A549 treated with AZD2906 at 1 μM for 4 hours (cell line): Measurements from ENCODE around the gene SLIRP. TPM values are rescaled to one million over a fixed set of nuclear protein-coding genes. Genes with fewer than 3 reads are reported as not detected.

Source experiments
- total RNA-seq: library from RNA; stranded (reverse); fragments of 200-300 nt; extraction: Qiagen RNA extraction; gene quantifications from 5 replicates; pipeline ENCODE4 v1.2.3, GENCODE V29; 2022

SLIRP gene
- 389 to 426 TPM (median 403 TPM) in 5 replicates for total RNA-seq

DNA sequence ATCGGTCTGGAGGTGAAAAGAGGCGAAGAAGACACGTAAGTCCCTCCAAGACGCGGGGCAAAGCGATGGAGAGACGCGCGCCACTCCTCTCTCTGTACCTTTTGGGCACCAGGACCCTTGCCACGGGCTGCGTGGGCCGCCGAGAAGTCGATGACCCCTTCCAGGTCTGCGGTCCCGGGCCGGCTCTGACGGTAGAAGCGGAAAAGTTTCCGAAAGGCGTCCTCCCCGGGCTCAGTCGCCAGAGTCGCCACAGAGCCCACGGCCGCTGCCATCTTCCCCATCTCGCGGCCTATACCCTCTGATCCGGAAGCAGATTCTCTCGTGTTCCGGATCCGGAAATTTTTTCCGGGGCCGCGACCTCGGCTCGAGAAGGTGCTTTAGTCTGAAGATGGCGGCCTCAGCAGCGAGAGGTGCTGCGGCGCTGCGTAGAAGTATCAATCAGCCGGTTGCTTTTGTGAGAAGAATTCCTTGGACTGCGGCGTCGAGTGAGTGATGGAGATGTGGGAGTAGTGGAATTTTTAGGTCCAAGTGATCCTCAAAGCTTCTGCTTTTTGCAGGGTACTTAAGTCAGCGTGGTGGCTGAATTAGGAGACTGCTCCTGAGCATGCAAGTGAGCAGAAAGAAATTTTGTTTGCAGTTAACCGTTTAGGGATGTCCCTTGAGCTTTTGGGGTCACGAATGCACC lies at the start of gene SLIRP, which contains the start of gene ALKBH1:
SLIRP (plus strand) TSS at position 380 of the 685 bp plus-strand sequence; CDS start at position 389, 9 bp downstream.
ALKBH1 (minus strand) TSS at position 300 of the 685 bp plus-strand sequence; CDS start at position 281, 19 bp downstream.

DNA sequence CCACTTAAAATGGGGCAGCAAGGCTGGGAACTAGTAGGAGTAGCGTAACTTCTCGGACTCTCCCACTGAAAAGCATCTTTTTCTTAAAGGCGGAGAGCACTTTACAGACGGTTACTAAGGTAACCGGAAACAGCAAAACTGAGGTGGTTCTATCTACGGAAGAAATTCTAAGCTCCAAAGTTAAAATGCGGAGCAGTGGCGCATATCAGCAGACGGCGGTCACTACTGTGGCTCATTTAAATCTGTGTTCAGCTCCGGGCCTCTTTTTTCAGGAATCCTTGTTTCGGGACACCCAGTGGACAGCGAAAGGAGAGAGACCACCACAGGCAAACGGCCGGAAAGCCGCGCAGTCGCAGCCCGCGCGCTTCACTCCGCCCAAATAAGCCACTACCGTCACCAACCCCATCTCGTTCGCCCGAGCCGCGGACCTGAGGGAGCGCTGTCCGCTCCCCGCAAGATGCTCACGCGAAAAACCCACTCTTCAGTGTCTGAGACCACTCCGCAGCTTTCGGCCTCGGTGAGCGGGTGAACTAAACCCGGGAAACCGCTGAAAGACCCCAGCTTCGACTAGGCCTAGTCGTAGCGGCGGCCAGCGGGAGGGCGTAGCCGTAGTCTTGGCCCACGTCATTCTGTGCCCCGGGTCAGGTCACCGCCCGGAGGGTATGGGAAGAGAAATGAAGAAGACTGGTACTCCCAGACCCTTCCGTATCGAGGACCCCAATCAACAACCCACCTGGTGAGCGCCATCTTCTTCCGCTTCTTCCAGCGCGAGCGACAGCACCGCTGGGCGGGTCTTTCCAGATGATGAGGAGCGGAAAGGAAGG lies 52.7 kb downstream of the SLIRP start, which contains the start of gene SNW1:
SNW1 (minus strand) TSS at position 776 of the 824 bp plus-strand sequence; CDS start at position 747, 29 bp downstream.

Other genes with a start within 250 kb of the SLIRP start
- gene ISM2, start 209.3 kb upstream of the SLIRP start, total RNA-seq = 0.29 to 0.44 TPM (median 0.43 TPM) in 5 replicates
- 27.7 to 39.8 TPM (median 34.9 TPM) in 5 replicates for gene SPTLC2, start 91.5 kb upstream of the SLIRP start, total RNA-seq
- gene ALKBH1, start 80 bp upstream of the SLIRP start, total RNA-seq = 14.2 to 16.3 TPM (median 15.9 TPM) in 5 replicates
- 62.5 to 89.9 TPM (median 71.2 TPM) in 5 replicates for gene SNW1, start 53.1 kb downstream of the SLIRP start, total RNA-seq
- gene ADCK1, start 92.0 kb downstream of the SLIRP start, total RNA-seq = 5.0 to 6.5 TPM (median 5.9 TPM) in 5 replicates